ENCODE measurements around the gene ANKRD44.
A peak's percentile ranks its signal among the peaks of the same experiment; 100 is the strongest.

ANKRD44 gene

DNA sequence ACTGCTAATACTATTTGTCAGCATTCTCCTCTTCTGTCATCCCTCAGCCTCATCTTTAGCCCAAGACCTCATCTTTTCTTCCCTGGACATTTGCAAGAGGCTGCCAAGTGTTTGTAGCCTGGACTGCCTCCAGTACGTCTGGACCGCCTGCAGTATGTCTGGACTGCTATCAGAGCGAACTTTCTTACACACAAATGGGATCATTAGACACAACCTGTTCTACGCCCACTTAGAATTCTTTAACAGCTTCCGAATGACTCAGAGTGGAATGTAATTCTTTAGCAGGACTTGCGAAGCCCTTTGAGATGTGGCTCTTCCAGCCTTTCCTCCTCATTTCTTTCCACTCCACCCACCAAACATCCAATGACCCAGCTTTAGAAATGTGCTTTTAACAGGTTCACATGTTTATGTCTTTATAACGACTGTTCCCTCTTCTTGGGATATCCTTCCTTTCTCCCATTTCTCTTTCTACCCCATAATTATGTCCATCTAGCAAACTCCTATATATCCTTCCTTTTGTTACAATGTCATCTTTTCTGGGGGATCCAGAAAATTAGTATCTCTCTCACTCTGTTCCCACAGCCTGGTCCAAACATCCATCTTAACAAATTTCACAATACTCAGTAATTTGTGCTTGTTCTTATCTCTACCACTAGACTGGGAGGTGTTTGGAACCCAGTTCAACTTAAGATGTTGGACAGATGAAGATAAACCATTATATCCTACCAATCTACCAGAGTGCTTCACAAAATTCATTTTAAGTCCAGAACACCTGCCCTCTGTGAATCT, 212.8 kb downstream of the ANKRD44 start:
- H3K14ac ChIP-seq (ENCODE audit: low read length in 2 of 2) = no peak overlapping the region
- no peak overlapping the region for H2BK12ac ChIP-seq (ENCODE audit: low read length in 2 of 2)
- H3K18ac ChIP-seq (ENCODE audit: low read depth in 1 of 2, low read length in 2 of 2) = no peak overlapping the region
- no peak overlapping the region for H3K4me3 ChIP-seq (ENCODE audit: insufficient read depth in 1 of 2, low read depth in 1 of 2, low read length in 2 of 2)
- no peaks in the 10 kb centered on the region for H3K36me3 ChIP-seq (ENCODE audit: control insufficient read depth in 1 of 2, insufficient read depth in 2 of 2, low read depth in 1 of 2, low read length in 2 of 2)
- no peak overlapping the region for H2AFZ ChIP-seq (ENCODE audit: low read depth, low read length)
- H3K79me1 ChIP-seq (replicated peaks; ENCODE audit: low read length, poor library complexity, severe bottlenecking) = no peaks in the 10 kb centered on the region
- H3K23ac ChIP-seq (ENCODE audit: low read length in 2 of 2) = no peak overlapping the region
- no peaks in the 10 kb centered on the region for H3K9me3 ChIP-seq (ENCODE audit: control insufficient read depth, low read length)
- H3K9ac ChIP-seq (ENCODE audit: low read length) = peak overlapping the region; percentile 20
- no peaks in the 10 kb centered on the region for H3K27me3 ChIP-seq (ENCODE audit: control insufficient read depth in 1 of 2, insufficient read depth in 1 of 2, low read length in 2 of 2)
- peak; percentile 85 for DNase-seq
- H3K4me1 ChIP-seq (ENCODE audit: control insufficient read depth, insufficient read depth, low read depth, low read length) = no peaks in the 10 kb centered on the region
- no peak overlapping the region for H2BK15ac ChIP-seq (ENCODE audit: low read depth, poor library complexity, severe bottlenecking)
- 21% methylated on average over 7 of the region's 7 CpGs for WGBS
- H3K4ac ChIP-seq (ENCODE audit: low read depth in 1 of 2, low read length in 2 of 2) = no peak overlapping the region
- H2BK5ac ChIP-seq (ENCODE audit: low read depth, low read length, poor library complexity, severe bottlenecking) = no peak overlapping the region
- no peak overlapping the region for H3K27ac ChIP-seq (ENCODE audit: low read length, poor library complexity, severe bottlenecking)
- H3K4me2 ChIP-seq (ENCODE audit: low read length, poor library complexity, severe bottlenecking) = no peak overlapping the region
- H2BK120ac ChIP-seq (ENCODE audit: low read depth, low read length) = no peak overlapping the region
- no peak overlapping the region for H2AK5ac ChIP-seq (ENCODE audit: low read length, severe bottlenecking)
- H4K8ac ChIP-seq (ENCODE audit: low read length) = no peak overlapping the region
- H4K91ac ChIP-seq (ENCODE audit: low read length) = no peak overlapping the region

DNA sequence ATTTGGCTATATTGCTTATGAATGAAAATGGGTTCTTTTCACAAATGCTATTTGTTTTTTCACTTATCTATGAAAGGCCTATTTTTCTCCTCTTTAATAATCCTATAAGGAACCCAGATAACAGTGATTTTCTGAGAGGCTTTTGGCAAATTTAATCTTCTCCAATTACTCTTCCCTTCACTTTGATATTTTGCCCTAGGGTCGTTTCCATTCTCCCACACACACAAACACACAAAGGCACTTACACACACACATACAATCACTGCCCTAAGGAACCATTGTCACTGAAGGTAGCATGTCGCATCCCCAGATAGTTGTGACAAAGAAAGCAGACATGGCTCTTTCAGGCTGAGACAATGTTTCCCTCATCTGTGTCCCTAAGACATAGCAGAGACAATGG, 213.9 kb downstream of the ANKRD44 start:
- Histone ChIP-seq H3K79me1 (replicated peaks; ENCODE audit: low read length, poor library complexity, severe bottlenecking) (no peaks in the 10 kb centered on the region), H3K9me3 (ENCODE audit: control insufficient read depth, low read length) (no peaks in the 10 kb centered on the region), H3K23ac (ENCODE audit: low read length in 2 of 2) (no peak overlapping the region), H3K27ac (ENCODE audit: low read length, poor library complexity, severe bottlenecking) (no peak overlapping the region), H2AFZ (ENCODE audit: low read depth, low read length) (no peak overlapping the region), H2AK5ac (ENCODE audit: low read length, severe bottlenecking) (no peak overlapping the region), H3K4me2 (ENCODE audit: low read length, poor library complexity, severe bottlenecking) (no peak overlapping the region), H3K4me3 (ENCODE audit: insufficient read depth in 1 of 2, low read depth in 1 of 2, low read length in 2 of 2) (no peak overlapping the region), H3K4me1 (ENCODE audit: control insufficient read depth, insufficient read depth, low read depth, low read length) (no peaks in the 10 kb centered on the region), H3K27me3 (ENCODE audit: control insufficient read depth in 1 of 2, insufficient read depth in 1 of 2, low read length in 2 of 2) (no peaks in the 10 kb centered on the region), H2BK15ac (ENCODE audit: low read depth, poor library complexity, severe bottlenecking) (no peak overlapping the region), H4K91ac (ENCODE audit: low read length) (peak overlapping the region; percentile 82), H2BK120ac (ENCODE audit: low read depth, low read length) (no peak overlapping the region), H3K4ac (ENCODE audit: low read depth in 1 of 2, low read length in 2 of 2) (peak overlapping the region in 1 of 2 experiments; percentile 46), H3K14ac (ENCODE audit: low read length in 2 of 2) (no peak overlapping the region), H2BK5ac (ENCODE audit: low read depth, low read length, poor library complexity, severe bottlenecking) (no peak overlapping the region), H3K18ac (ENCODE audit: low read depth in 1 of 2, low read length in 2 of 2) (peak overlapping the region in 1 of 2 experiments; percentile 73), H4K8ac (ENCODE audit: low read length) (no peak overlapping the region), H2BK12ac (ENCODE audit: low read length in 2 of 2) (peak overlapping the region in 1 of 2 experiments; percentile 88), H3K36me3 (ENCODE audit: control insufficient read depth in 1 of 2, insufficient read depth in 2 of 2, low read depth in 1 of 2, low read length in 2 of 2) (no peaks in the 10 kb centered on the region), H3K9ac (ENCODE audit: low read length) (no peak overlapping the region)
- no peak for DNase-seq
- 100% methylated on average over 2 of the region's 2 CpGs for WGBS

DNA sequence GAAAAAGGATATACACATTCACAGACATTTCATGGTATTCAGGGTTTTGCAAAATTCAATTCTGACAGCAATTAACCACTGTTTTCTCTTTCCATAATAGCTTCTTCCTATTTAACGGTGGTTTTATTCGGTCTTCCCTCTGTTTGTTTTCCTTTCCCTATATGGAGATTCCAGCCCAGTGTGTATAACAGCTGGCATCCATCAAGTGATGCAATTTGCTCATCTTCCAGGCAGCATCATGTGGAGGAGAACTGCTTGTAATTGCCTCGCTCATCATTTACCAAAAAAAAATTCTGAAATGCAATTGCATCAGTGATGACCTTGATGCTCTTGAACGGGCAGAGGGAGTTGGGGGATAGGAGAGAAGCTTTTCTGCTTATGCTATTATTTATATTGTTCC, 218.1 kb downstream of the ANKRD44 start:
- Histone ChIP-seq H3K4ac (ENCODE audit: low read depth in 1 of 2, low read length in 2 of 2) (no peak overlapping the region), H3K36me3 (ENCODE audit: control insufficient read depth in 1 of 2, insufficient read depth in 2 of 2, low read depth in 1 of 2, low read length in 2 of 2) (peaks cover 0 to 4% of the 10 kb centered on the region in 2 experiments), H2BK5ac (ENCODE audit: low read depth, low read length, poor library complexity, severe bottlenecking) (no peak overlapping the region), H3K9me3 (ENCODE audit: control insufficient read depth, low read length) (no peaks in the 10 kb centered on the region), H3K27ac (ENCODE audit: low read length, poor library complexity, severe bottlenecking) (no peak overlapping the region), H3K4me3 (ENCODE audit: insufficient read depth in 1 of 2, low read depth in 1 of 2, low read length in 2 of 2) (no peak overlapping the region), H3K4me2 (ENCODE audit: low read length, poor library complexity, severe bottlenecking) (no peak overlapping the region), H2AFZ (ENCODE audit: low read depth, low read length) (no peak overlapping the region), H4K91ac (ENCODE audit: low read length) (no peak overlapping the region), H2BK120ac (ENCODE audit: low read depth, low read length) (no peak overlapping the region), H3K9ac (ENCODE audit: low read length) (peak overlapping the region; percentile 5), H3K4me1 (ENCODE audit: control insufficient read depth, insufficient read depth, low read depth, low read length) (peaks cover 2% of the 10 kb centered on the region), H3K27me3 (ENCODE audit: control insufficient read depth in 1 of 2, insufficient read depth in 1 of 2, low read length in 2 of 2) (no peaks in the 10 kb centered on the region), H4K8ac (ENCODE audit: low read length) (no peak overlapping the region), H2BK12ac (ENCODE audit: low read length in 2 of 2) (no peak overlapping the region), H2AK5ac (ENCODE audit: low read length, severe bottlenecking) (no peak overlapping the region), H3K23ac (ENCODE audit: low read length in 2 of 2) (no peak overlapping the region), H3K79me1 (replicated peaks; ENCODE audit: low read length, poor library complexity, severe bottlenecking) (no peaks in the 10 kb centered on the region), H3K18ac (ENCODE audit: low read depth in 1 of 2, low read length in 2 of 2) (no peak overlapping the region), H3K14ac (ENCODE audit: low read length in 2 of 2) (no peak overlapping the region), H2BK15ac (ENCODE audit: low read depth, poor library complexity, severe bottlenecking) (no peak overlapping the region)
- 4% methylated on average over 2 of the region's 4 CpGs for WGBS
- peak; percentile 92 for DNase-seq

GRCh38 chr2:197090742-197091367, 219.7 kb downstream of the ANKRD44 start:
- no peak overlapping the region for H3K14ac ChIP-seq (ENCODE audit: low read length in 2 of 2)
- H3K36me3 ChIP-seq (ENCODE audit: control insufficient read depth in 1 of 2, insufficient read depth in 2 of 2, low read depth in 1 of 2, low read length in 2 of 2) = peaks cover 0 to 4% of the 10 kb centered on the region in 2 experiments
- no peak overlapping the region for H2AFZ ChIP-seq (ENCODE audit: low read depth, low read length)
- peaks cover 2% of the 10 kb centered on the region for H3K4me1 ChIP-seq (ENCODE audit: control insufficient read depth, insufficient read depth, low read depth, low read length)
- no peaks in the 10 kb centered on the region for H3K79me1 ChIP-seq (replicated peaks; ENCODE audit: low read length, poor library complexity, severe bottlenecking)
- H2BK15ac ChIP-seq (ENCODE audit: low read depth, poor library complexity, severe bottlenecking) = peak overlapping the region; percentile 93
- no peaks in the 10 kb centered on the region for H3K9me3 ChIP-seq (ENCODE audit: control insufficient read depth, low read length)
- no peak overlapping the region for H2BK5ac ChIP-seq (ENCODE audit: low read depth, low read length, poor library complexity, severe bottlenecking)
- H3K27me3 ChIP-seq (ENCODE audit: control insufficient read depth in 1 of 2, insufficient read depth in 1 of 2, low read length in 2 of 2) = no peaks in the 10 kb centered on the region
- peak overlapping the region; percentile 45 for H4K91ac ChIP-seq (ENCODE audit: low read length)
- no peak for DNase-seq
- no peak overlapping the region for H3K23ac ChIP-seq (ENCODE audit: low read length in 2 of 2)
- H3K18ac ChIP-seq (ENCODE audit: low read depth in 1 of 2, low read length in 2 of 2) = peak overlapping the region; percentile 25 to 84
- no peak overlapping the region for H3K9ac ChIP-seq (ENCODE audit: low read length)
- H3K4me3 ChIP-seq (ENCODE audit: insufficient read depth in 1 of 2, low read depth in 1 of 2, low read length in 2 of 2) = no peak overlapping the region
- H3K4me2 ChIP-seq (ENCODE audit: low read length, poor library complexity, severe bottlenecking) = no peak overlapping the region
- no peak overlapping the region for H3K27ac ChIP-seq (ENCODE audit: low read length, poor library complexity, severe bottlenecking)
- peak overlapping the region; percentile 75 for H4K8ac ChIP-seq (ENCODE audit: low read length)
- peak overlapping the region in 1 of 2 experiments; percentile 59 for H3K4ac ChIP-seq (ENCODE audit: low read depth in 1 of 2, low read length in 2 of 2)
- peak overlapping the region; percentile 76 for H2BK120ac ChIP-seq (ENCODE audit: low read depth, low read length)
- WGBS = 68% methylated on average over 9 of the region's 10 CpGs
- no peak overlapping the region for H2AK5ac ChIP-seq (ENCODE audit: low read length, severe bottlenecking)
- H2BK12ac ChIP-seq (ENCODE audit: low read length in 2 of 2) = peak overlapping the region; percentile 70 to 81
